GM12801 (cell line): ENCODE measurements around the gene MATN4.

Source experiments
- CTCF ChIP-seq: IDR thresholded peaks from one replicate; pipeline ENCODE4 v1.5.1; 2011; ENCODE audit warnings: control low read depth; ENCODE audit not compliant: insufficient read length; ENCODE audit errors: extremely low read depth

MATN4 gene

GRCh38 chr20:45275338-45275737 lies 32.8 kb downstream of the MATN4 start:
- no peak for TF ChIP-seq CTCF

GRCh38 chr20:45269754-45270270 lies 38.3 kb downstream of the MATN4 start:
- no peak for TF ChIP-seq CTCF

GRCh38 chr20:45269056-45269455 lies 39.0 kb downstream of the MATN4 start:
- TF ChIP-seq CTCF: no peak

GRCh38 chr20:45268531-45268930 lies 39.6 kb downstream of the MATN4 start:
- no peak for TF ChIP-seq CTCF

GRCh38 chr20:45266977-45267376 lies 41.1 kb downstream of the MATN4 start:
- TF ChIP-seq CTCF: no peak

- TF ChIP-seq CTCF: no peak
Observed at GRCh38 chr20:45263556-45264266, 44.4 kb downstream of the MATN4 start.

- no peak for TF ChIP-seq CTCF
Observed at GRCh38 chr20:45258664-45259063, 49.4 kb downstream of the MATN4 start.

- no peak for TF ChIP-seq CTCF
Observed at GRCh38 chr20:45258259-45258658, 49.8 kb downstream of the MATN4 start.
